ENCODE measurements around the gene TBC1D3I.
"Not testable (repeated sequence)": the region's sequence is repeated elsewhere in the genome, so short reads cannot be mapped to it uniquely, and the experiment has no call there.

The TBC1D3I gene

DNA sequence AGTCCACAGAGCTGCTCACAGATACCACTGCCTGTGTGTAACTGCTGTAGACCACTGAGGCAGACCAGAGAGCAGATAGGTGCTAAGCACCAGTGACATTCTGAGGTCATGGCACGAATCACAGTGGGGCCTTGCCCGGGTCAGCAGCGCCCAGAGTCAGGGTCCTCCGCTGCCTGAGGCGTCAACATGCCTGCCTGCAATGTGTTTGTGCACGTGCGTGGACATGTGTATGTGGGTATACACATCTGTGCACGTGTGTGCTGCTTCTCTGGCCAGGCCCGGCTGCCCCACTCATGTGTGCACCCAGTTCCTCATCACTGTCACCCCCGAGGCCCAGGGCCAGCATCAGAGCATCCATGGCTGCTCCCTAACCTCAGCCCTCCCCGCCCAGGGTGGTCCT is at the start of gene TBC1D3I:
Gene TBC1D3I (minus strand): TSS at position 101 of the 400 bp plus-strand sequence. CDS start 1,585 bp downstream, outside the sequence.
- not testable (repeated sequence) for DNase-seq

DNA sequence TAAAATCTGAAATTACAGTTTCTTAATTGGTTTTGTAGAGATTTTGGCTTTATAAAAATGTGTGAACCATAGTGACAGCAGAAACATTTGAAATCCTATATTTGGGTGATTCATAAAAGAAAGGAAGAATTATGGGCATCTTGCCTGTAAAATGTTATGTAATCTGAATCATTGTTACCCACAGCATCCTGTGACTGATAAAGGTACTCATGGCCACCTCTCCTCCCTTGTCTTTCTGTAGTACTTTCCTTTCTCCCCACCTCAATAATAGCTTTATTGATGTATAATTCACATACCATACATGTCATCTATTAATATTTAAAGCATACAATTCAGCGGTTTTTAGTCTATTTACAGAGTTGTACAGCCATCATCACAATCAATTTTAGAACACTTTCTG is 30.8 kb upstream of the TBC1D3I start:
- not testable (repeated sequence) for DNase-seq

DNA sequence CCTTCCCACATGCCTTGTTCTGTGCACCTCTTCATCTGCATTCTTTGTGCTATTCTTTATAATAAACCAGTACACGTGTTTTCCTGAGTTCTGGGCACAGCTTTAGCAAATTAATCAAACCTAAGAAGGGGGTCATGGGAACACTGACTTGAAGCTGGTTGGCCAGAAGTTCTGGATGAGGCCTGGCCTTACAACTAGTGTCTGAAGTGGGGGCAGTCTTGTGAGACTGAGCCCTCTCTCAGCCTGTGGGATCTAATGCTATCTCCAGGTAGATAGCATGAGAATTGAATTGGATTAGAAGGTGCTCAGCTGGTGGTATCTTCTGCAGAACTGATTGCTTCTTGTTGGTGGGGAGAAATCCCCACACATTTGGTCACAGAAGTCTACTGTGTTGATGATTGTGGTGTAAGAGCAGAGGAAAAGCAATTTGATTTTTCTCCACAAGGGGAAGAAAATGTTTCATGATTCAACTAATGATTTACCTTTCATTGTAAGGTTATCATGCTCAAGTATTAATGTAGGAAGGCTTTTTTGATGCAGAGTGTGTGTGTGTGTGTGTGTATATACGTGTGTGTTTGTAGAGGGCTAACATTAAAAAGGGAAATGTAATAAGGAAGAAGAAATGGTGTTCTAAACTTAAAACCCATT is 25.7 kb upstream of the TBC1D3I start:
- DNase-seq: not testable (repeated sequence)

DNA sequence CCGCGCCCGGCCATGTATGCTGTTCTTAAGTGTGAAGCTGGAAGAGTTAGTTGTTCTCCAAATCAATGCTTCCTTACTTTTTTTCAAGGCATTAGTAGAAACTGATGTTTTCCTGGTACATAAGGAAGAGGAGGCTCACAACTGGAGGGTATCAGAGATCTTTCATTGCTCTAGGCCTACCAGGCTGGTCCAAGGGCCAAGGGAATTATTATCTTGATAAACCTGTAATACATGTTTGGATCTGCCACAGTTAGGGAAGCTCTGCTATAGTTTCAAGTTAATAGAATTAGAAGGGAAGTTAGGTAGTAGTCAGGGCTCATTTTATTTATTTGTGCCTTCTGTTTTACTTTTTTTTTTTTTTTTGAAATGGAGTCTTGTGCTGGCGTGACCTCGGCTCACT is 19.8 kb upstream of the TBC1D3I start:
- DNase-seq: not testable (repeated sequence)

DNA sequence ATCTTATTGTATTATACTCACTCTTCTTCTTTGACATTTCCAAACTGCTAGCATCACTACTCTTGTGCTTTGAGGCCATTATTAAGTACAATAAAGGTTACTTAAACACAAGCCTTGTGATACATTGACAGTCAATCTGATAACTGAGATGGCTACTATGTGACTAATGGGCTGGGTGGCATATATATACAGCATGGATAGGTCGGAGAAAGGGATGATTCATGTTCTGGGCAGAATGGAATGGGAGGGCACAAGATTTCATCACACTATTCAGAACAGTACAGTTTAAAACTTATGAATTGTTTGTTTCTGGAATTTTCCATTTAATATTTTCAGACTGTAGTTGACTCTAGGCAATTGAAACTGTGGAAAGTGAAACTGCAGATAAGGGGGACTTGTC is 18.9 kb upstream of the TBC1D3I start:
- DNase-seq: not testable (repeated sequence)

DNA sequence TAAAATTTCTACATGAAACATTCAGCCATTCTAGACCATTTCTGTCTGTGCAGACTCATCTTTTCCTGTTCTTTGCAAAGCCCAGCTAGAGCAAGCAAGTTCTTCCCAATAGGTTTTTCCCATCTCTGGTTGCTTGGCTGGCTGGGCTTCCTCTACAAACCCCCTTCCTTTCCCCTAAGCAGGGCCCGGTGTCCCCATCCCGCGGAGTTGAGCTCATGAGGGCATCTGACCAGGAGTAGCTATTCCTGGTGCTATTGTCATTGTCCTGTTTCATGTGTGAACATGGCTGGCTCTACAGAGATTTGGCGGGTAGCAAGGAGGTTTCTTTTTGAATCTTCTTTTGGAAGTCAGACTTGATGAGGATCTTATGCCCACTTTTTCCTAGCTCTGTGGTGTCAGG is 22.3 kb downstream of the TBC1D3I start:
- not testable (repeated sequence) for DNase-seq

DNA sequence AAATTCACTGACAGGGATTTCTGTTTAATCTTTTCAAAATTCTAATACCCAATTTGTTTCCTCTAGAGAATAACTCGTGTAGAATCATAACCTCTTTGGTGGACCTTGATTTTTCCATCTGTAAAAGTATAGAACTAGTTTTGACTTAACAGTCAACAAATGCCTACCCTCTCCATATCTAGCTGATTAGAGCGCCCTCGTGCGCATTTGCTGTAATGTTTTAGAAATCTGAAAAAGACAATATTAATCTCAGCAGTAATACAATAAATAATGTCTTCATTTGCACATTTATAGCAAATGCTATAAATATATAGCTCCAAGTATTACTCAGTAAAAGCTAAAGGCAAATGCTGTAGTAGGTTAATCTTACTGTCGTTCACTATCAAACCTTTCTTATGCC is 34.7 kb downstream of the TBC1D3I start:
- not testable (repeated sequence) for DNase-seq

DNA sequence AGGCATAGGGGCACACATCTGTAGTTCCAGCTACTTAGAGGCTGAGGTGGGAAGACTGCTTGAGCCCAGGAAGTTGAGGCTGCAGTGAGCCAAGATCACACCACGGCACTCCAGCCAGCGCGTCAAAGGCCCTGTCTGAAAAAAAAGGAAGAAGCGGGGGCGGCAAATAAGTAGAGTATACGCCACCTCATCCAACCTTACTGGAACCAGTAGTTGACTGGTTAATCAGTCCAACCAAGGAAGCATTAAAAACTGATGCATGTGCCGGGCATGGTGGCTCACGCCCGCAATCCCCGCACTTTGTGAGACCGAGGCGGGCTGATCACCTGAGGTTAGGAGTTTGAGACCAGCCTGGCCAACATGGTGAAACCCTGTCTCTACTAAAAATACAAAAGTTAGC is 41.4 kb downstream of the TBC1D3I start:
- not testable (repeated sequence) for DNase-seq

DNA sequence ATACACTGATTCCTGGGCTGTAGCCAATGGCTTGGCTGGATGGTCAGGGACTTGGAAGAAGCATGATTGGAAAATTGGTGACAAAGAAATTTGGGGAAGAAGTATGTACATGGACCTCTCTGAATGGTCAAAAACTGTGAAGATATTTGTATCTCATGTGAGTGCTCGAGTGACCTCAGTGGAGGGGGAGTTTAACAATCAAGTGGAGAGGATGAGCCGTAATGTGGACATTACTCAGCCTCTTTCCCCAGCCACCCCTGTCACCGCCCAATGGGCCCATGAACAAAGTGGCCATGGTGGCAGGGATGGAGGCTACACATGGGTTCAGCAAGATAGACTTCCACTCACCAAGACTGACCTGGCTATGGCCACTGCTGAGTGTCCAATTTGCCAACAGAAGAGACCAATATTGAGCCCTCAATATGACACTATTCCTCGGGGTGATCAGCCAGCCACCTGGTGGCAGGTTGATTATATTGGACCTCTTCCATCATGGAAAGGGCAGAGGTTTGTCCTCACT is 42.7 kb downstream of the TBC1D3I start:
- not testable (repeated sequence) for DNase-seq

DNA sequence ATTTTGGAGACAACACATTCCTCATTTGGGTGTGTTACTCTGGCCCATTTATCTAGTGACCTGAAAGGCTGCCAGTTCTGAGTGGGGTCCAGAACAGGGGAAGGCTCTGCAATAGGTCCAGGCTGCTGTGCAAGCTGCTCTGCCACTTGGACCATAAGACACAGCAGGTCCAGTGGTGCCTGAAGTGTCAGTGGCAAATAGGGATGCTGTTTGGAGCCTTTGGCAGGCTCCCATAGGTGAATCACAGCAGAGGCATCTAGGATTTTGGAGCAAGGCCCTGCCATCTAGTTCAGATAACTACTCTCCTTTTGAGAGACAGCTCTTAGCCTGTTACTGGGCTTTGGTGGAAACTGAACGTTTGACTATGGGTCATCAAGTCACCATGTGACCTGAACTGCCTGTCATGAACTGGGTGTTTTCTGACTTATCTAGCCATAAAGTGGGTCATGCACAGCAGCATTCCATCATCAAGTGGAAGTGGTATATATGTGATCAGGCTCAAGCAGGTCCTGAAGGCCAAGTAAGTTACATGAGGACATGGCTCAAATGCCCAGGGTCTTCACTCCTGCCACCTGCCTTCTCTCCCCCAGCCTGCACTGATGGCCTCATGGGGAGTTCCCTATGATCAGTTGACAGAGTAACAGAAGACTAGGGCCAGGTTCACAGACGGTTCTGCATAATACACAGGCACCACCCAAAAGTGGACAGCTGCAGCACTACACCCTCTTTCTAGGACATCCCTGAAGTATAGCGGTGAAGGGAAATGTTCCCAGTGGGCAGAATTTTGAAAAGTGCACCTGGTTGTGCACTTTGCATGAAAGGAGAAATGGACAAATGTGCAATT is 43.4 kb downstream of the TBC1D3I start:
- not testable (repeated sequence) for DNase-seq

DNA sequence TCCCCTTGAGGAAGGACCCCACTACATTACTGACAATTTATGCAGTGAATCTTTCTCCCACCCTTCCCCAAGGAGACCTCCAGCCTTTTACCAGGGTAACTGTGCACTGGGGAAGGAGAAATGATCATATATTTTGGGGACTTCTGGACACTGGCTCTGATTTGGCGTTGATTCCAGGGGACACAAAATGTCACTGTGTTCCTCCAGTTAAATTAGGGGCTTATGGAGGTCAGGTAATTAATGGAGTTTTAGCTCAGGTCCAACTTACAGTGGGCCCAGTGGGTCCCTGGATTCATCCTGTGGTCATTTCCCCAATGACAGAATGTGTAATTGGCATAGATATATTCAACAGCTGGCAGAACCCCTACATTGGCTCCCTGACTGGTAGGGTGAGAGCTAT is 44.8 kb downstream of the TBC1D3I start:
- not testable (repeated sequence) for DNase-seq

DNA sequence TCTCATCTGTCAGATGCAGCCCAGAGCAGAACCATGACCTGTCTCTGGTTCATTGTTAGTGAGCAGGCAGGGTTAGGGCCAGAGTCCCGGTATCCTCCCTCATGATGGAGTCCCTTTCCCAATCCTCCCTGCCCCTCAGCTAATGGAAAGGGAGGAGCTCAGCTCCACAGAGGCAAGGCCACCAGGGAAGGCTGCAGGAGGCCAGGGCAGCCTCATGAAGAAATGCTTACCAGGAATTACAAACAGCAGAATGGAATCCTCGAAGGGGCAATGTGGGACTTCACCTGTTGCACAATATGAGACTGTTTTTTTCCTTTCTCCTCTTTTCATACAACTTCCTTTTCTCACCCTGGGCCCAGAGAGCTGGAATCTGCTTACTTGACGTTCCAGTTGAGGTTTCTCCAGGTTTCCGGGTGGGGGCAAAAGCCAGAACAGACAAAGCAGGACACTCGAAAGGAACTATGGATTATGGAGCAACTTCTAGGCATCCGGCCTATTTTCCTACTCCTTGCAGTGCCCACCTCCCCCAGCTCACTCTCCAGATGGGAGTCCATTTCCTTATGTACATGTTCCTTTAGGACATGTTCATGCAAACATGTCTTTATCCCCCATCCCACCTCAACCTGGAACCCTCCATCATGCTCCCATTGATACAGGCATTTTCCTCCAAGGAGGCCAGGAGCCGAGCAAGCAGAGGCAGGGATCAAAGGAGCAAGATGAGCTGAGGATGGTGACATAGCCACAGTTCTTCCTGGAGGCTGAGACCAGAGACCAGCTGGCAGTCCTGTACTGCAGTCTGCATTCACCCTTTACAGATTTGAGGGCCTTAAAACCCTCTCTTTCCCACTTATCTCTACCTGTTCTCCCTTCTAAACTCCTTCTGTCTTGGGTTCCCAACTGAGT is 48.7 kb downstream of the TBC1D3I start:
- not testable (repeated sequence) for DNase-seq

DNA sequence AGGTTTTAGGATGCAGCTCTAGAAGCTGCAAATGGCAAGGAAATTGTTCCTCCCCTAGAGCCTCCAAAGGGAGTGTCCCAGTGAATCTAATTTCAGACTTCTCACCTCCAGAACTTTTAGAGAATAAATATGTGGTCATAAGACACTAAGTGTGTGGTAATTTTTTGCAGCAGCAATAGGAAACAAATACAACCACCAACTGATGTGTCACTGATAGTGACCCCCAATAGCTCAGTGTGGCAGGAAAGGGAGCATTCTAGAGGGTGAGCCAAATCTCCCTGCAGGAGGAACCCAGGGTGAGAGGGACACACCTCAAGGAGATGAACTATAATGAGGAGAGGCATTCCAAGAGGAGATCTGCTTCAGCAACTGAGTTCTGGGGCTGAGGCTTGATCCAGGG is 49.5 kb downstream of the TBC1D3I start:
- DNase-seq: no peak

DNA sequence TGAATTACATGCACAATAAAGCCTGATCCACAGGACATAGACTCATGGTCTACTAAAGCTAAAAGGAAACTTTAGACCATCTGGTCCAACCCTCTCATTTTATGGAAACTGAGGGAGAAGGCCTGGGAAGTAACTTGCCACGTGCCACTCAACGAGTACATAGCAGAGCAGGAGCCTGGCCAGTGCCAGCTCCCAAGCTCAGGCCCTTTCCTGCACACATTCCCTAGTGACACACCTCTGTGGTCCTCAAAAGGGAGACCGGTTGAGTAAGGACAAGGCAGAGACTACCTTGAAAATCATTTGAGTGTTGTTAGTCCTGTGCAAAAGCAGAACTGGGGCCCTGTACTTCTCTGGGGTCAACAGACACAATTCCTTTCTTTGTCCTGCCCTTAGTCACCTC is 50.7 kb downstream of the TBC1D3I start:
- DNase-seq: no peak

DNA sequence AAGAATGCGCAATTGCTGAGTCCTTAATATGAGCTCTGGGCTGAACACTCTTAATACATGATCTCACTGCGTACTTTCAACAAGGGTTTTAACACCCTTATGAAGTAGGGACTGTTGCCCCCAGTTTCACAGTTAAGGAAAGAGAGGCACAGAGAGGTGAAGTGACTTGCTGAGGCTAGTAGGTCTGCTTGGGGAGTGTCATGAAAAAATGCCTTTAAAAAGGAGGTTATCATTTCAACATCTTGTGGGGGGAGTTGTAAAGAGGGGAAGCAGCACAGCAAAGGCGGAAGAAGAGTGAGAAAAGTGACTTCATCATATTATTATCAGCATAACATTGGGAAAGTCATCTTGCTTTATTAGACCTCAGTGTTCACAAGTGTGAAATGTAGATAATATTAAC is 51.4 kb downstream of the TBC1D3I start:
- no peak for DNase-seq

DNA sequence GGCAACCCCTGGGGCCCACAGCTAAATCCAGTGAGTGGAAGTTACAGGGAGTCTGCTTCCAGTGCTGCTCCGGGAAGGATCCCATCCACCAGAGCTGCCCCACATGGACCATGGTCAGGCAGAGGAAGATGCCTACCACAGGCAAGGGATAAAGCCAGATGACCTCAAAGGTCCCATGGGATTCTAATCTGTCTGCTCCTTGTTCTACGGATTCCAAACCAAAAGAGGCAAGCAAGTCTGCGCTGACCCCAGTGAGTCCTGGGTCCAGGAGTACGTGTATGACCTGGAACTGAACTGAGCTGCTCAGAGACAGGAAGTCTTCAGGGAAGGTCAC is 52.1 kb downstream of the TBC1D3I start:
- DNase-seq: no peak

DNA sequence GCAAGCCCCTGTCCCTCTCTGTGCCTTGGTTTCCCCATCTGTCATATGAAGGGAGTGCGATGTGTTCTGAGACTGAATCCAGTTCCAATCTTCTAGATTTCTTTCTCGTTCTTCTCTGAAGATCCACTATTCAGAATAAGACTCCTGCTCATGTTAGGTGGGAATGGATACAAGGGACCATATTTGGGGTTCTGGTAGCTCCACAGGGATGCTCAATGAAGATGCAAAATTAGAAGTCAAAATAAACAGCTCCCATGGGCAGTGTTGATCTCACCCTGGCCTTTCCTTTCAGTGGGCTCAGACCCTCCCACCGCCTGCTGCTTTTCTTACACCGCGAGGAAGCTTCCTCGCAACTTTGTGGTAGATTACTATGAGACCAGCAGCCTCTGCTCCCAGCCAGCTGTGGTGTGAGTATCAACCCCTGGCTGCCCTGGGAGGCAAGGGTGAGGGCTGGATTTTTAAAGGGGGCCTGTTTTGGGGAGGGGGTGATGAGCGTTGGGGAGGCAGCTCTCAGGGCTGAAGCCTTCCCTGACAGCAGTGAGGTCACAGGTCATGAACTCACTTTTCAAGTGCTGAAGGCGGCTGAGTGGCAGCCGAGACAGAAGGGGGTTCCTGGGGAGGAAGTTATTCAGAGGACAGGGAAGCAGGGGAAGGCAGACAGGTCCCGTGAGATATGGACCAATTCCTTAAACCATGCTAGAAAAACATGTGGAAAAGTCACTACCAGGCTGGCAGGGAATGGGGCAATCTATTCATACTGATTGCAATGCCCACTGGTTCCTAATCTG is 52.7 kb downstream of the TBC1D3I start:
- not testable (repeated sequence) for DNase-seq

DNA sequence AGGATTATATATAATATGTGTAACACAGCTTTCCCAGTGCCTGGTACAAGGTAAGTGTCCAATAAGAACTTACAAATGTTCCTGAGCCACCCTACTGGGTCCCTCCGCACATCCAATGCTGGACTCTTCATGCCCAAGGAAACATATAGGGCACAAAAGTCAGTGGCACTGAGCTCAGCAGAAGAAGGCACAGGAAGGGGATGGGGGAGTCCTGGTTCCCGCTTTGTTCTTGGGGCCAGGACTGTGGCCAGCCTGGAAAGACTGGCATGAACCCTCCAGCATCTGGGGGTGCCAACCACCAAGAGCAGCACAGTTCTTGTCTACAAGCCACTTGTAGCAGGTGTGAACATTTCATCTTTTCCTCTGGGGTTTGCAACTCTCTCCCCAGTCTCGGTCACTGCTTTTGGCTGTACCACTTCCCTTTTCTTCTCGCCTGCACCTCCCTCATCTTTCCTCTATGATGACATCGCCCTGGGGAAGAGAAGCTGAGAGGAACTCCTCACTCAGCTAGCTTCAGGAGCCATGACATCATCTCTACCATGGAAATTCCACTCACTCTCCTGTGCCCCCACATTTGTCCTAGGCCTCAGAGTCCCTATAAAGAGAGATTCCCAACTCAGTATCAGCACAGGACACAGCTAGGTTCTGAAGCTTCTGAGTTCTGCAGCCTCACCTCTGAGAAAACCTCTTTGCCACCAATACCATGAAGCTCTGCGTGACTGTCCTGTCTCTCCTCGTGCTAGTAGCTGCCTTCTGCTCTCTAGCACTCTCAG is 53.7 kb downstream of the TBC1D3I start, which contains the start of gene CCL4L2:
Gene CCL4L2 (plus strand): TSS at position 625 of the 773 bp plus-strand sequence.
- DNase-seq: not testable (repeated sequence)

DNA sequence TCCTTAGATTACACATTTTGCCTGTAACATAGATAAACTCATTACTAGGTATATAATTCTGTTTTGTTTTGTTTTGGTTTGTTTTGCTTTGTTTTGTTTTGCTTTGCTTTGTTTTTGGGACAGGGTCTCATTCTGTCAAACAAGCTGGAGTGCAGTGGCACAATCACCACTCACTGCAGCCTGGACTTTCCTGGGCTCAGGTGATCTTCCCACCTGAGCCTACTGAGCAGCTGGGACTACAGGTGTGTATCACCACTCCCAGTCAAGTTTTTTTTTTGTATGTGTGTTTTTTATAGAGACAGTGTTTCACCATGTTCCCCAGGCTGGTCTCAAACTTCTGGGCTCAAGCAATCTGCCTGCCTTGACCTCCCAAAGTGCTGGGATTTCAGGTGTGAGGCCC is 54.8 kb downstream of the TBC1D3I start:
- no peak for DNase-seq

DNA sequence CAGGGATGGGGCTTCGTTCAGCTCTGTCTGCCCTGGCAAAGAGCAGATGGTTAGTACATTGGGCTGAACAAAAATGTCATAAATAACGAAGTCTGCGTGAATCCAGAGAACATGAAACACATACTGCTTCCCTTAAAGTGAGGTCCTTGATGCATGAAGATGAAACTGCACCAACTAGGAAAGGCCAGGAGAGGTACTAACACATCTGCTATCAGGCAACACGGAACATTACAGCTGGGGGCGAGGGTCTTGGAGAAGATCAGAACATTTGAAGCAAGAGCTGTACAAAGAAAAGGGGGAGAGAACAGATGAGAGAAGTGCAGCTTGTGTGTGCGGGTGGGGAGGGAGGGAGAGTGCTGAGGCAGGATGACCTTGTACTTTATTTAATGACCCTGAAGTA is 57.0 kb downstream of the TBC1D3I start:
- DNase-seq: not testable (repeated sequence)

DNA sequence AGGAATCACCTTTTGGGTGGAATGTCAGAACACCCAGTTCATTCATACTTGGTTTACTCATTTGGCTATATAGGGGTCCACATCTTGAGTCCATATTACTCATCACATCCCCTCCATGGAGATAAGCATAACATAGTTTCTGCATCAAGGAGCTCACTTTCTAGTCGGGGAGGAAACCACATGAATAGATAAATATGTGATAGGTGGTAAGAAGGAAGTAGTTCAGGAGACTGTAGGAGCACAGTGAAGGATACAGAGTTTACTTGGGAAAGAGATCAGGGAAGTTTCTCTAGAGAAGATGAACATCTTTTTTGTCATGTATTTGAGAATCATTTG is 57.9 kb downstream of the TBC1D3I start:
- not testable (repeated sequence) for DNase-seq
